PC-9 (cell line): Measurements from ENCODE around the gene TRAF3IP1. TPM values are rescaled to one million over a fixed set of nuclear protein-coding genes. Genes with fewer than 3 reads are reported as not detected.
"Not testable (repeated sequence)": the region's sequence is repeated elsewhere in the genome, so short reads cannot be mapped to it uniquely, and the experiment has no call there.

Experiments
- BruUV-seq: library from RNA; stranded (reverse); fragments of 400-500 nt; replicated peaks from 2 replicates; lab custom pipeline; 2021; lab: Mats Ljungman, UMichigan
- CTCF ChIA-PET: fragments of 300-600 bp; sonication (Branson Sonifier 250); formaldehyde crosslinking; loops from one replicate; lab custom pipeline; 2022; ENCODE audit warnings: antibody characterized with exemption; lab: Charles Lee
- POLR2A ChIA-PET: fragments of 300-600 bp; sonication (Branson Sonifier 250); formaldehyde crosslinking; loops from one replicate; lab custom pipeline; 2022; ENCODE audit warnings: antibody characterized with exemption; ENCODE audit not compliant: unreplicated experiment; lab: Charles Lee
- DNase-seq, 2 experiments: peaks; one replicate each; pipeline versions ENCODE4 v3.0.0 to v3.0.0-alpha.2; 2015 to 2022; ENCODE audit warnings: mixed read lengths in 1 of 2
- H2AFZ ChIP-seq: fragments of 200-600 bp; sonication (generic); 2 replicates; pipeline ENCODE4 v1.8.1; 2017; ENCODE audit warnings: antibody characterized with exemption
- H3F3A ChIP-seq: fragments of 200-600 bp; sonication (generic); 2 replicates; pipeline ENCODE4 v1.8.1; 2017; ENCODE audit warnings: antibody characterized with exemption, mild to moderate bottlenecking, low read depth; ENCODE audit not compliant: insufficient read depth
- H3K27ac ChIP-seq: fragments of 200-600 bp; sonication (generic); 2 replicates; pipeline ENCODE4 v1.6.1; 2016; ENCODE audit warnings: mixed run types
- H3K27me3 ChIP-seq: fragments of 200-600 bp; sonication (generic); 2 replicates; pipeline ENCODE4 v1.6.1; 2016; ENCODE audit warnings: low read depth, mixed run types; ENCODE audit not compliant: insufficient read depth
- H3K36me3 ChIP-seq: fragments of 200-600 bp; sonication (generic); 2 replicates; pipeline ENCODE4 v1.6.1; 2016; ENCODE audit warnings: low read depth, mixed run types
- H3K4me1 ChIP-seq: fragments of 200-600 bp; sonication (generic); replicated peaks from 2 replicates; pipeline ENCODE4 v1.6.1; 2016; ENCODE audit warnings: mixed run types; ENCODE audit not compliant: insufficient read depth
- H3K4me2 ChIP-seq: fragments of 200-600 bp; sonication (generic); 2 replicates; pipeline ENCODE4 v1.6.1; 2017; ENCODE audit warnings: mixed run types
- H3K4me3 ChIP-seq: fragments of 200-600 bp; sonication (generic); 2 replicates; pipeline ENCODE4 v1.6.1; 2016; ENCODE audit warnings: mixed run types
- H3K79me2 ChIP-seq: fragments of 200-600 bp; sonication (generic); 2 replicates; pipeline ENCODE4 v1.6.1; 2017; ENCODE audit warnings: low read depth, mixed run types
- H3K9me2 ChIP-seq: fragments of 200-600 bp; sonication (generic); 2 replicates; pipeline ENCODE4 v1.8.1; 2017; ENCODE audit warnings: mild to moderate bottlenecking; ENCODE audit not compliant: insufficient read depth
- H3K9me3 ChIP-seq: fragments of 200-600 bp; sonication (generic); 2 replicates; pipeline ENCODE4 v1.8.1; 2016; ENCODE audit warnings: low read depth; ENCODE audit not compliant: insufficient read depth
- H4K20me1 ChIP-seq: fragments of 200-600 bp; sonication (generic); 2 replicates; pipeline ENCODE4 v1.8.1; 2017; ENCODE audit not compliant: insufficient read depth
- CTCF ChIP-seq: fragments of 200-600 bp; sonication (generic); conservative IDR thresholded peaks from 2 replicates; pipeline ENCODE4 v1.6.1; 2017; ENCODE audit warnings: mixed run types, antibody characterized with exemption, mild to moderate bottlenecking, moderate library complexity
- EZH2 ChIP-seq: fragments of 200-600 bp; sonication (generic); IDR thresholded peaks from 2 replicates; pipeline ENCODE4 v1.8.0; 2017; ENCODE audit warnings: antibody characterized with exemption, low read depth
- intact Hi-C: fragments of 100-400 bp; cut with micrococcal nuclease; formaldehyde crosslinking; loops from one replicate; pipeline ENCODE4 v1.10.0; 2022; ENCODE audit not compliant: unreplicated experiment
- total RNA-seq: library from RNA; stranded (reverse); gene quantifications from 2 replicates; pipeline ENCODE4 v1.2.3, GENCODE V29; 2021

The TRAF3IP1 gene
- total RNA-seq, 1 experiment from 2014 or later: 51.7 TPM

- H3K27me3 ChIP-seq: no peaks in the 10 kb centered on the region
- CTCF ChIA-PET: no interaction called here
- H3K4me2 ChIP-seq: no peak overlapping the region
Measured at GRCh38 chr2:238403632-238404405, 83.5 kb downstream of the TRAF3IP1 start.

GRCh38 chr2:238404406-238405216 is 84.3 kb downstream of the TRAF3IP1 start:
- TF ChIP-seq EZH2: no peak
- Histone ChIP-seq H3K4me1 (no peaks in the 10 kb centered on the region), H3F3A (no peaks in the 10 kb centered on the region), H3K36me3 (no peaks in the 10 kb centered on the region), H3K4me3 (no peak overlapping the region), H3K9me3 (no peaks in the 10 kb centered on the region), H4K20me1 (no peaks in the 10 kb centered on the region), H3K27ac (no peak overlapping the region), H2AFZ (no peak overlapping the region), H3K9me2 (no peaks in the 10 kb centered on the region), H3K79me2 (no peaks in the 10 kb centered on the region), H3K27me3 (no peaks in the 10 kb centered on the region), H3K4me2 (no peak overlapping the region)
- no TSS peak for BruUV-seq
- no peak for DNase-seq
- ChIA-PET POLR2A (no interaction called here), CTCF (no interaction called here)
- intact Hi-C loops: no loop called here

More at GRCh38 chr2:238403632-238404405, 83.5 kb downstream of the TRAF3IP1 start:
- Histone ChIP-seq H3K4me1 (no peaks in the 10 kb centered on the region), H3F3A (no peaks in the 10 kb centered on the region), H3K27ac (no peak overlapping the region), H3K79me2 (no peaks in the 10 kb centered on the region), H3K4me3 (no peak overlapping the region), H2AFZ (no peak overlapping the region), H3K9me3 (no peaks in the 10 kb centered on the region), H3K36me3 (no peaks in the 10 kb centered on the region), H4K20me1 (no peaks in the 10 kb centered on the region), H3K9me2 (no peaks in the 10 kb centered on the region)
- POLR2A ChIA-PET: no interaction called here
- BruUV-seq: no TSS peak
- intact Hi-C loops: no loop called here
- TF ChIP-seq EZH2 (no peak), CTCF (no peak)
- no peak for DNase-seq

GRCh38 chr2:238405217-238405555 is 84.9 kb downstream of the TRAF3IP1 start:
- H3K27ac ChIP-seq, H3K4me2 ChIP-seq, CTCF ChIA-PET, H3K4me1 ChIP-seq, H4K20me1 ChIP-seq, H2AFZ ChIP-seq, BruUV-seq, H3K27me3 ChIP-seq, intact Hi-C loops, H3K79me2 ChIP-seq, H3K9me3 ChIP-seq, H3F3A ChIP-seq, H3K36me3 ChIP-seq, POLR2A ChIA-PET, H3K4me3 ChIP-seq, H3K9me2 ChIP-seq, DNase-seq: not testable (repeated sequence)
